ENCODE measurements around the gene QSOX1.
A peak's percentile ranks its signal among the peaks of the same experiment; 100 is the strongest.

Gene QSOX1

GRCh38 chr1:180169640-180170195 lies 15.0 kb downstream of the QSOX1 start:
- no peak for DNase-seq (ENCODE audit: low read depth)

DNA sequence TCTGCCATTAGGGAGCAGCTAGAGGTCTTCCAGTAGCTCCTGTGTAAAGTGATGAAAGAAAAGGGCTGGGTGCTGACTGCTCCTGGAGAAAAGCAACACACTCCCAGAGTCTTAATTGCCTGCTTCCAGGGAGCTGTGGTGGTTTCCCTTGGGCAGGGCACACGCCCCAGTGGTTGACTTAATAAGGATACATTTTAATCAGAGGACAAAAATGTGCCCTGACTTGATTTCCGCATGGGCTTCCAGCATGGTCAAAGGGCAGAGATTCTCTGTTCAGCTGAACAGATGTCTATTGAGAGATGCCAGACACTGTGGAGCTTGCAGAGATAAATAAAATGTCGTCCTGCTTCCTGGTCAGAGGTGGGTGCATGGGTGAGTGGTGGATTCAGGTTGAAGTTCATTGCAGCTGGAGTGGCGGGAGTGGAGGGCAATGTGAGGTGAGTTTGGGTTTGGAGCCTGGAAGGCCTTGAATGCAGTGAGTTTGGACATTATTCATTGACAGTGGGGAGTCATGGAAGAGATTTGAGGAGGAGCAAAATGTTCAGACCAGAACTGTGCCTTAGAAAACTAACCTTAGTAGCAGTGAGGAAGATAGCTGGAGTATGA lies 16.0 kb downstream of the QSOX1 start:
- no peak for DNase-seq (ENCODE audit: low read depth)

DNA sequence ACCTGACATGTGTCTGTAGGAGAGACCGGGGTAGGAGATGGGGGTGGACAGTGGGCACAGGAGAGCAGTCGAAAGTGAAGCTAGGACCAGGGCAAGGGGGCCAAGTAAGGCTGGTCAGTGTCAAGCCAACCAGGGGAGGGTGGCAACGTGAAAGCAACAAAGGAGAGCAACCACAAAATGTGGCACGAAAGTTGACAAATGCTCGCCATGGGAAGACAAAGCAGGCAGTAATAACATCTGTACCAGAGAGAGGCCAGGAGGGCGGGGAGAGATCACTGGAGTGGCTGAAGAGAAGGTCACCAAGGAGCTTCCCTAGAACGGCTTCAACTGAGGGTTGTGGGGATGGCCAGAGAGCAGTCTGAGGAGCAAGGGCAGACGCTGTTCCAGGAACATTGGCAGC lies 17.0 kb downstream of the QSOX1 start:
- no peak for DNase-seq (ENCODE audit: low read depth)

DNA sequence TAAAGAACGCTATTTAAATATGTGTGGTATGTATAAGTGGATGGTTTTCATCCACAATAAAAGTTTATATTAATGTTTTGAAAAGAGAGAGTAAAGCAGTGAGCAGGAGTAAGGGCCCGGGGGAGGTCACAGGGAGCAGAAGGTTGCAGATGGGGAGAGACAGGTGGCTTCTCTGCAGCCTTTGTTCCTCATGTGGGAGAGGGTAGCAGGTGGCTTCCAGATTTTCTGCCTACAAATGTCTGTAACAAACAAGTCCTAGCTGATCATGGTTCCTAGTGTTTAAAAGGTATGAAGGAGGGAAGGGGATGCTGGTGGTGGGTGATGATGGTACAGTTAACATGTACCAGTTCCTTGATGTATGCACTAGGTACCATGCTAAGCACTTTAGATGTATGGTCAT lies 18.8 kb downstream of the QSOX1 start:
- DNase-seq (ENCODE audit: low read depth), result no peak

- DNase-seq (ENCODE audit: low read depth), result peak; percentile 62
These were observed 19.3 kb downstream of the QSOX1 start for GRCh38 chr1:180173952-180174351.

DNA sequence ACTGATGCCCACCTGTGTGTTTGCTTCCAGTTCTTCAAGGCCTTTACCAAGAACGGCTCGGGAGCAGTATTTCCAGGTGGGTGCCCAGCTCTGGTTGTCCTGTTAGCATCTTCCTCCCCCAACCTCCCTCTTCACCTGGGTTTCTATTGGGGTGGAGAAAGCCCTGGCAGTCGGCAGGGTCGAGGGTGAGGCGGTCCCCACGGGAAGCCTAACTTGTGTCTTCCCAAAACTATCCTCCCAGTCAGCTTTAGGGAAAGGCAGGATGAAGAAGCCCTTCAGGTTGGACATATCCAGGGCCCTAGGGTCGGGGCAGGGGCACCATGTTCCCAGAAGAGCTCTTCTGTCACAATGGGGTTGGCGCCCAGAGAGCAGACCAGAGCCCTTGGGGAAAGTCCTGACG lies 20.6 kb downstream of the QSOX1 start:
- no peak for DNase-seq (ENCODE audit: low read depth)

DNA sequence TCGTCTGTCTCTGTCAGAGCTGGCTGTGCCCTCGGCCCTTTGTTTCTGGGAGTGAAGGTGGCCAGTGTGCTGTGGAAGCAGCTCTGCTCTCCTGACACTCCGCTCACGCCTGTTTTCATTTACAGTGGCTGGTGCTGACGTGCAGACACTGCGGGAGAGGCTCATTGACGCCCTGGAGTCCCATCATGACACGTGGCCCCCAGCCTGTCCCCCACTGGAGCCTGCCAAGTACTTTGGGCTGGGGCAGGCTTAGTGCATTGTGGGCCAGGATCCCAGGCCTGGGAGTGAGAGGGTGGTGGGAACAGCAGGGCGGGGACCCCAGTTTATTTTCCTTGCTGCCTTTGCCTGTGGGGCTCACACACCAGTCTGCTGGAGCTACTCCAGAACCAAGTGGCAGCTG lies 21.1 kb downstream of the QSOX1 start:
- no peak for DNase-seq (ENCODE audit: low read depth)

DNA sequence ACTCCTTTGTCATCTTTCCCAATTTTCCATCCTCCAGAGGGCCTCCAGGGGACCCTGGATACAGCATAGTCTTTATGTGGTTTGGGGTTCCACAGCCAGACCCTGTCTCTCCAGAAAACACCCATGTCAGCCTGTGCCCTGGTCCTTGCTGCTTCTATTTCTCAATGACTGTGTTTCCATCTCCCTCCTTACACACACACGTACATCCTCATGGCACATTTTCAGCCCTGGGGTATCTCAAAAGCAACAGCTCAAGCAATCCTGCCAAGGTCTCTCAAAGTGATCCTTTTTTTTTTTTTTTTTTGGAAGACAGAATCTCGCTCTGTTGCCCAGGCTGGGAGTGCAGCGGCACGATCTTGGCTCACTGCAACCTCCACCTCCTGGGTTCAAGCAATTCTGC lies 22.3 kb downstream of the QSOX1 start:
- no peak for DNase-seq (ENCODE audit: low read depth)

DNA sequence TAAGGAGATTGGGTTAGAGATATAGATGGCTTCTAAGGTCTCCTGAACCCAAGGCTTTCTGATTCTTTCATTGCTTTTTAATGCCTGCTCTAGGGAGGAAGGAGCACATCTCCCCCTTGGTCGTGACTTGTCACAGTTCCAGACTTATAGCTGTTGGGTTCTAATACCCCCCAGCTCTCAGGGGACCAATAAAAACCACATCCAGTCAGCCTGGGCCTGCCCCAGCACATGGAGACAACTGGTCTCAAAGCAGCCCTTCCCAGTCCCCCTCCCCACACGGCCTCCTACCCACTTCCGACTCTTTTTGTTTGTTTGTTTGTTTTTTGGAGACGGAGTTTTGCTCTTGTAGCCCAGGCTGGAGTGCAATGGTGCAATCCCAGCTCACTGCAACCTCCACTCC lies 23.3 kb downstream of the QSOX1 start:
- no peak for DNase-seq (ENCODE audit: low read depth)

DNA sequence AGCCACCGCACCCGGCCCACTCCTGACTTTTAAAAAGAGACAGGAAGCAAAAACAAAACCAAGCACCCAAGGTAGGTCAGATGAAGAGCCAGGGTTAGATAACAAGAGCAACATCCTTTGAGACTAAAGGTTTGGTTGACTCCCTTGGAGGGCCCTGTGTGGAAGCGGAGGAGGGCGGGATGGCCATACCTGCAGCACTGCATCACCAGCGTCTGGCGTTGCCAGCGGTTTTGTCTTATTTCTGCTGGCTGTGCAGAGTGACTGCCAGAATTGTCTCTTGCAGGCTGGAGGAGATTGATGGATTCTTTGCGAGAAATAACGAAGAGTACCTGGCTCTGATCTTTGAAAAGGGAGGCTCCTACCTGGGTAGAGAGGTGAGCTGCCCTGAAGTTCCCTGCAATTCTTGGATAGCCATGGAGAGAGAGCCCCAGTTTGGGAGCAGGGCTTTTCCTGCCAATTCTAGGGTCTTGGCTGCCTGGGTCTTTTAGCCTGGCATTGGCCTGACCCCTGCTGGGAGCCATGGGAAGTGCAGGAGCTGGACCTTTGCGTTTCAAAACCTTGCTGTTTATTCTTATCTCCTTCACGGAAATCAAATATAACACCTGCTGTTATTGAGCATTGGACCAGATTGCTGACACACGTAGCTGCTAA lies 24.0 kb downstream of the QSOX1 start:
- DNase-seq (ENCODE audit: low read depth), result no peak

DNA sequence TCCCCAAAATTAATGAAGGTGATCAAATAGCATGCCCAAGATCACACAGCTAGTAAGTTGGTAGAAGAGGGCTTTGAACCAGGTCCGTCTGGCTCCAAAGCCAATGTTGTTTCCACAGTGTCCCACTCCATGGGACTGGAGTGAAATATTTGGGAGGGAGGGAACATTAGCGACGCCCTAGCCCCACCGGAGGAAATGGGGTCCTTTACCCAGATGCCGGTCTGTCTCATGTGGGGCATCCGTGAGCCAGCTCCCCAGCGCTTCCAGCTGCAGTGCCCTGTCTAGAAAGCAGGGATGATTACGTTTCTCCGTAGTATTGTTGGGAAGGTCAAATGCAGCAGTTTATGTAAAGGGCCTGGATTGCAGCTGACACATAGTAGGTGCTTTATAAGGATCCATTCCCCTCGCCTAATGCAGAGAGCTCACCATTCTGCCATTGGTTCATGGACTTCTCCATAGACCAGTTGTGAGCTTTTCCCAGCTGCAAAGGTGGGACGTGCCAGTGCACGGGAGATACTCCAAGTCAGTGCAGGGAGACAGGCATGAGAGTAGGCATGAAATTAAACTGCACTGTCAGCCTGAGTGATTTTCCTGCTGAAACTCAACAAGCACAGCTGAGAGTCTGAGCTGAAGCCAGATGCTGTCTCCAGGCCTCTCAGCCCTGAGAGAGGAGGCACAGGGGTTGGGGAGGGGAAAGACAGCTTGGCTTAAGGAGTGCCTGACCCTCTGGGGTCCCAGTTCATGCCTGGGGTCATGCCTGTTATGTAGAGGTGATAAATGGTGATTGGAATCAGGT lies 24.7 kb downstream of the QSOX1 start:
- DNase-seq (ENCODE audit: low read depth), result no peak

GRCh38 chr1:180181048-180181447 lies 26.4 kb downstream of the QSOX1 start:
- DNase-seq (ENCODE audit: low read depth), result no peak

GRCh38 chr1:180181996-180182642 lies 27.4 kb downstream of the QSOX1 start:
- DNase-seq (ENCODE audit: low read depth), result no peak

GRCh38 chr1:180182643-180183311 lies 28.1 kb downstream of the QSOX1 start:
- DNase-seq (ENCODE audit: low read depth), result no peak

GRCh38 chr1:180183426-180183825 lies 28.8 kb downstream of the QSOX1 start:
- DNase-seq (ENCODE audit: low read depth), result no peak

- no peak for DNase-seq (ENCODE audit: low read depth)
These were observed 29.4 kb downstream of the QSOX1 start for GRCh38 chr1:180184041-180184440.

DNA sequence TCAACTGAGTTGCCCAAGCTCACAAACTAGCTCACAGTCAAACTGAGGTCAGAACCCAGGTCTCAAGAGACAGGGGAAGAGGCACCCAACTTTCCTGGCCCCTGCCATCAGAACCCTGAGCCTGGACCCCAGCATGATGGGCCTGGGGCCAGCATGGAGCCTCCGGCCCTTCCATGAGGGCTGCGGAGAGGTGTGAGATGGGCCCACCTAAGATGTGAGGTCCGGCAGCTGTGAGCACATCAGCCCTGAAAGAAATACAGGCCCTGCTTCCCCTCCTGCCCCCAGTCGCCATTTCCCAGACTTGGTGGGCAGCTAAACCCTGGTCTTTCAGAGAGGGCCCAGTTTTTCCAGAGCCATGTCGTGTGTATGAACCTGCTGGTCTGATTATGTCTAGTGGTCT lies 30.6 kb downstream of the QSOX1 start:
- DNase-seq (ENCODE audit: low read depth), result no peak

- DNase-seq (ENCODE audit: low read depth), result no peak
These were observed 31.4 kb downstream of the QSOX1 start for GRCh38 chr1:180185971-180186645.

DNA sequence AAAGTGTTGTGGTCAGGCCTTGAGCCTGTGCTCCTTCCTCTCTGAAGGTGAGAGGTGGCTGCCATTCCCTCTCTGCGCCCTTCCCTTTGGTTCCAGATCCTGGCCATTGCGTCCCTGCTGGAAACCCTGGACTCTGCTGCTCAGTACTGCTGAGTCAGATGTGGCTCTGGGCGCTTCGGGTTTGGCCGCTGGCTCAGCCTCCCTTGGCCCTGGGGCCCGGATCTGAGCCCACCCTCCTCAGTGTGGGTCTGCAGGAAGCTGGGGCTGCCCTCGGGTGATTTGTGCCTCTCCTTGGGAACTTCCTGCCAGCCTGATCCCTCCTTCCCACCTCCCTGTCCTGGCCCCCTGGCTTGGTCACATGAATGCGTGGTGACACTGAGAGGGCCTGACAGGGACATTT lies 32.2 kb downstream of the QSOX1 start:
- no peak for DNase-seq (ENCODE audit: low read depth)

DNA sequence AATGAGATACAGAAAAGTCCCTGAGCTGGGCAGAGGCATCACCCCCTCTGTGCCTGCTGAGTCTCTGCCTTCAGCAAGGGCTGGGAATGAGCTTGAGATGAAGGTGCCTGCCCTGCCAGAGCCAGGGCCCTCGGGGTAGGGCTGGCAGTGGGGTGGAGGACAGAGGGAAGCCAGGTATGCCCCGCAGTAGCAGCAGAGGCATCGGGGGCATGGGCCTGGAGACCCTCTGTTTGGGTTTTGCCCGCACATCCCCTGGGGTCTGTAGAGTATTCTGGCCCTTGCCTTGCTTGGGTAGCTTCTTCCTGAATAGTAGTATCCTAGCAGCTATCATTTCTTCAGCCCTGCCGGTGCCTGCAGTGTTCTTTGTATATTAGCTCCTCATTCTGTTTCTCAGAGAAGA lies 33.0 kb downstream of the QSOX1 start:
- DNase-seq (ENCODE audit: low read depth), result no peak

- DNase-seq (ENCODE audit: low read depth), result no peak
These were observed 33.4 kb downstream of the QSOX1 start for GRCh38 chr1:180188091-180188506.
